ENCODE results near the gene SRP9. TPM values are rescaled to one million over a fixed set of nuclear protein-coding genes. Genes with fewer than 3 reads are reported as not detected.

SRP9 gene
- total and polyA plus RNA-seq, 2 experiments from 2014 or later, result 640 to 728 TPM

GRCh38 chr1:225813214-225813964 is 35.8 kb downstream of the SRP9 start (continued):
- TF ChIP-seq ZNF462 (CRISPR knock-in tag; IDR thresholded peaks at IDR 0.05) (no peak), REST (IDR thresholded peaks at IDR 0.05; ENCODE audit: unreplicated experiment) (no peak), EZH2 (IDR thresholded peaks at IDR 0.05; ENCODE audit: low read depth, unreplicated experiment) (no peak), CREB1 (CRISPR knock-in tag; IDR thresholded peaks at IDR 0.05; ENCODE audit: low read depth) (no peak), STAT1 (IDR thresholded peaks at IDR 0.05; ENCODE audit: unreplicated experiment) (no peak), ZNF331 (CRISPR knock-in tag; IDR thresholded peaks at IDR 0.05; ENCODE audit: low read depth) (no peak)

All from GM23338 (cell line).